Measurements from ENCODE around the gene DCANP1.
A peak's percentile ranks its signal among the peaks of the same experiment; 100 is the strongest.
"Not testable (repeated sequence)": the region's sequence is repeated elsewhere in the genome, so short reads cannot be mapped to it uniquely, and the experiment has no call there.

The DCANP1 gene, protein sequence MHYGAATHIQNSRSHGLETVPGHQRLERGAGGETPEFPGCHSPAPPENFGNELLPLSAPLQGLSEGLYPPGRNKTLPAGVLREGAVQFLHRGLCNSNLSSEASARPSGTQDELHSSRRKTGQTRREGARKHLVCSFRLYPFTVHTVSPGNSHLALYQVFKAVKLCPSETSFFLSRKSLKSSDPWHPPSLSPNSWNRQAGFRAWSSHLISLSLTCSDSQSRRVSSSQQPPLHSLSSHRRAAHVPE

DNA sequence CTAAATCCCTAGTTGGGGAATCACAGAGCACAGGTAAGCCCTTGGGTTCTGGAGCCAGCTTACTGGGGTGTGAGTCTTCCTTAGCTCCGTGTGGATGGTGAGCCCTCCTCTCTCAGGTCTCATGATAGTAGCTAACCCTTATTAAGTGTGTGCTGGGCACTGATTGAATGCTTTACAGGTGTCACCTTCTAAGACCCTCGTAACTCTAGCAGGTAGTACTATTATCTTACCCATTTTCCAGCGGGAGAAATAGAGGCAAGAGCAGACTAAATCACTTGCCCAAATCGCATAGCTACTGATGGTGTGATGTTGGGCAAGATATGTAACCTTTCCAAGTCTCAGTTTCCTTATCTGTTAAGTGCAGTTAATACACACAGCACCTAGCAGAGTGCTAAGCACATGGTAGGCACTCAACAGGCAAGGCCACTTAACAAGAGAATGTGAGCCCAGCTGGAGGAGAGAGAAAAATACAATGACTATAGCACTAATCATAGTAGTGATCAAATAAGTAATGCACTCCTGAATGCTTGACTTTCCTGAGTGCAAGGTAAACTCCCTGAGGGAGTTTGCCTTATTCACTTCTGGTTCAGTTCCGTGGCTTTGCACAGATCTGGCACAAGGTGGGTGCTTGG lies at the start of gene DCANP1:
DCANP1 (minus strand) TSS at position 51 of the 632 bp plus-strand sequence. CDS start 240 bp downstream, outside the sequence.
- no peak for DNase-seq (ENCODE audit: low spot score)

DNA sequence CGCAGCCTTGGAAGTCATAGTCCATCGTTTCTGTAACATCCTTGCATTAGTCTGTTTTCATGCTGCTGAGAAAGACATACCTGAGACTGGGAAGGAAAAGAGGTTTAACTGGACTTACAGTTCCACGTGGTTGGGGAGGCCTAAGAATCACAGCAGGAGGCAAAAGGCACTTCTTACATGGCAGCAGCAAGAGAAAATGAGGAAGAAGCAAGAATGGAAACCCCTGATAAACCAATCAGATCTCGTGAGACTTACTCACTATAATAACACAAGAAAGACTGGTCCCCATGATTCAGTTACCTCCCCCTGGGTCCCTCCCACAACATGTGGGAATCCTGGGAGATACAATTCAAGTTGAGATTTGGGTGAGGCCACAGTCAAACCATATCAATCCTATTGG lies 48.4 kb upstream of the DCANP1 start:
- DNase-seq (ENCODE audit: low spot score) = not testable (repeated sequence)

DNA sequence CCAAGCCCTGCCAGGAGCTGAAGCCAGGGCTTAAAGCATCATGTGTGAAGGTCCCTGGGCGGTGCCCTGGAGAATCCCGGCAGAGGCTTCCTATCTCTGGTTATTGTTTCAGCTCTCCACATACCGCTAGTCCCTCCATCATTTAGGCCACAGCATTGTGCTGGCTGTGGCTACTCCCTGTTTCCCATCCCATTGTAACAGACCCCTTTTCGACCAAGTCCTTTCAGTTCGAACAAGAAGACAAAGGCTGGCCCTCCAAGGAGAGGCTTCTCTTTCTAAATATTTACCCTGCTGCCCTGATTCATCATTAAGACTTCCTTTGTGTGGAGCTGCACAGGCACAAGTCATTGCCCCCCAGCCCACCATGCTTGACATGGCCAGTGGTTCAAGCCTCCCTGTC lies 47.0 kb upstream of the DCANP1 start:
- no peak for DNase-seq (ENCODE audit: low spot score)

DNA sequence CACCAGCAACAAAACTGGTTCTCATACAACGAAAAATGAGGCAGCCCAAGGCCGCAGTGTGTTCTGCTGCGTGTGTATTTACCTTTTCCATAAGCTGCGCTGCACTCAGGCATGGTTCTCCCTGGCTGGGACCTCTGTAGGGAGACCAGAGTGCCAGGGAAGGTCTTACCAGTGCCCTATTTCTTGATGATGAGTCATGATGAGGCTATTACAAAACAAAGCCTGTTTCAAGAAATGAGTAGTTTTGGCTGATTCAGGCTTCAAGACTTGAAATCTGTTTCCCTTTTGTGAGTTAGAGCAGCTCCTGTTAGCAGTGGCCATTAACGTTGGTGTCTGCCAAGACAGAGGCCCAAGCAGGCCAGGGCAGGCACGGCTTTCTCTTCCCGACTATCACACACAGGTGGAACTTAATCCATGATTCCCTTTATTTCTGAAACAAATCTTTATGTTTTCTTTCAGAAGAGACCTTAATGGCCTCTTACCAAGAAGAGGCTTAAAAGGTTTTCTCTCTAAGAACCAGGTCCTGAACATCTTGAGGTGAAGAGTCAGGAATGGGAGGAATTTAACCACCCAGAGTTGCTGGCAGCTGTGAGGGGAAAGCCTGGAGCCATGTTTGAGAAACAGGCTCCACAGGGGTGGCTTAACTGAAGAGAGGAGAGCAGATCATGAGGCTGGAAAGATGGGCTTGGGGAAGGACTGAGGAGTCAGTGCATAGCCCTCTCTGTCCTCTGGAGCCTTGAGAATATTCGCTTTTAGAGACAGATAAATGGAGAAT lies 46.4 kb upstream of the DCANP1 start:
- DNase-seq (ENCODE audit: low spot score) = no peak

DNA sequence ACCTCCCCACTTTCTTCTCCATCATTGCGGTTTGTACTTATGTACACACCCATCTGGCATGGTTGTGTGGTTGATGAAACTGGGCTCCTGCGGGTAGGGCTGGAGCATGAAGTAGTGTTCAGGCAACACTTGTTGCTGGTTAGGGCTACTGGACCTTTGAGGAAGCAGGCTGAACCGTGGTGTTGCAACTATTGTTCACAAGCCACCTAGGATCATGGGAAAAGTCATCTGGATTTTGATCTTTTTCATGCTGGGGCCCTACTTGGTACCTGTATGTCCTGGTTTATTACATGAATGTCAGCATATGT lies 45.1 kb upstream of the DCANP1 start:
- no peak for DNase-seq (ENCODE audit: low spot score)

DNA sequence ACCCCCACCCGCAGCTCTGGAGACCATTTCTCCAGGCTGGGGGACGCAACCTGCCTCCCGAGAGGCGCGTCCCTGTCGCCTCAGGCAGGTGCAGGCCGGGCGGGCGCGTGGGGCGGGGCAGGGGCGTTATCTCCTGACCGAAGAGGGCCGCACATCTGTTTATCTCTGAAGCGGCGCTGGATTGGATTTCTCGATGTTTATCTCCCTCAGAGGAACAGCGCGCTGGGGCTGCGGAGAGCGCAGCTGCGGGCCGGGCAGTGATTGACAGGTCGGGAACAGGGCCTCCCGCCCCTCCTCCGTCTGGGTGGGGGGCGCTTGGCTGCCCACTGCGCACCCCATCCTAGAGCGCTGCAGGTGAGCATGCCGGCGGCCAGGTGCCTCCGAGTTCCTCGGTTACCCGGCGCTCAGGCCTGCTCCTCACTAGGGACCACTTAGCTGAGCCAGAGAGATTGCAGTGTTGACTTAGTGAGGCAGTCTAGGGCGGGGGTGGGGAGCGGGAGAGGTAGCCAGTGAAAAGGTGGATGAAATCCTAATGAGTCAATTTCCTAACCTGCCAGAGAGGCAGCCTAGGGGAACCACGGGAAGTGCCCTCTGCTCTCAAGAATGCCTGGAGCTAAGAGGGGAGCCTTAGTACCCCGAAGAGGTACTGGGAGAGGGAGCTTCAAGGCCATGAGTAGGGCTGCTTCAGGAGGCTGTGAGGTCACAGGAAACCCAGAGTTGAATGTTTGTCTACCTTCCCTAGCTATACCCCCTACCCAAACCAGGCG lies 44.6 kb upstream of the DCANP1 start:
- DNase-seq (ENCODE audit: low spot score) = no peak

DNA sequence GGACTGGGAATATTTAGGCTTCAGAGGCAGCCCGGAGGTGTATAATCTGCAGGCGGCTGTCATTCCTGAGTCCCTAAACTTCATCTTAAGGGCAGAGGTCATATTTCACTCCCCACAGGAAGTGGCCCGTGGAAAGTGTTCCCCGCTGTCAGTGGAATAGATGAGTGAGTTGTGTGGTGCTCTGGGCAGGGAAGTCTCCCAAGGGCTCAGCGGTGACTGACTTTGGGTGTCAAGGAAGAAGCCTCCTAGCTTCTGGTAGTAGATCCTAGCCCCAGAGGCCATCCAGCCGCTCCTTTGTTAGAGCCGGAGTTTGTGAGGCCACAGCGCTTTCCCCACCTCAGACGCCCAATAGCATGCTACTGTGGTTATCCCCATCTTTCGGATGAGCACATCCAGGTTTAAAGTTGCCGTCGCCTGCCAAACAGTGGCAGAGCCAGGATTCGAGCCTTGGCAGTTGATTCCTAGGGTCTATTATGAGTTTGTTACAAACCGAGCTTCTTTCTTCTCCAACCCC lies 43.9 kb upstream of the DCANP1 start:
- DNase-seq (ENCODE audit: low spot score) = no peak

DNA sequence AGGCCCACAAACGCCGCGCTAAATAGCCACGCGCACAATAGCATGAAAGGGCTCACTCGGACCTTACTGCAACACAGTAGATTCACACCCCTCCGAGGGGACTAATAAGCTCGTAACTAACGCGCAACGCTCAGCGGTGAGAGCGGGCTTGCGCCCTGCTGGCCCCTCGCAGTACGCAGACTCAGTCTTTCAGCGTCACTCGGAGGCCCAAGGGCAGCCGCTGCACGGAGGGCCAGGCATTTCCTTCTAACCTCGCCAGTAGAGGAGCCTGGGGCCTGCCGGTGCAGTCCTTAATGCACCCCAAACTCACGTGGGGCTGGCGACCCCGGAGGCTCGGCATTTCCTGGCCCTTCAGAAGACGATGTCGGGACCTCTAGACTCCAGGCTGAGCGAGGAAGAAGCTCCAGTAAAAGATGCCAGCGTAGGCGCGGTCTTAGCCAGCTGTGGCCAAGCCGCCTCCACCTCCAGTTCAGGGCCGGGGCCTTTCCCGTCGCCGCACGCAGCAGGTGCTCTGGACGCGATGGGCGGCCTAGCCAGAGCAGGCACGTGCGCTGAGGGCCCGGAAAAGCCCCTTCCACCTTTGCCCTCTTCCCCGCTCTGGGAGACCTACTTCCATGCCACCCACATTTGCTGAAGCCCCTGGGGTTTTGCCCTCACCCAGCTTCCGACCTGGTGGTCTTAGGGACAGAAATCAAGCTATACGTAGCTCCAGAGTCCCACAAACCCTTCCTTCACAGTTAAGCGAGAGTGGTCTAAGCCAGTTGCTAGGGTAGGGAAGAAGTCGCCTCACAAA lies 43.3 kb upstream of the DCANP1 start:
- no peak for DNase-seq (ENCODE audit: low spot score)

DNA sequence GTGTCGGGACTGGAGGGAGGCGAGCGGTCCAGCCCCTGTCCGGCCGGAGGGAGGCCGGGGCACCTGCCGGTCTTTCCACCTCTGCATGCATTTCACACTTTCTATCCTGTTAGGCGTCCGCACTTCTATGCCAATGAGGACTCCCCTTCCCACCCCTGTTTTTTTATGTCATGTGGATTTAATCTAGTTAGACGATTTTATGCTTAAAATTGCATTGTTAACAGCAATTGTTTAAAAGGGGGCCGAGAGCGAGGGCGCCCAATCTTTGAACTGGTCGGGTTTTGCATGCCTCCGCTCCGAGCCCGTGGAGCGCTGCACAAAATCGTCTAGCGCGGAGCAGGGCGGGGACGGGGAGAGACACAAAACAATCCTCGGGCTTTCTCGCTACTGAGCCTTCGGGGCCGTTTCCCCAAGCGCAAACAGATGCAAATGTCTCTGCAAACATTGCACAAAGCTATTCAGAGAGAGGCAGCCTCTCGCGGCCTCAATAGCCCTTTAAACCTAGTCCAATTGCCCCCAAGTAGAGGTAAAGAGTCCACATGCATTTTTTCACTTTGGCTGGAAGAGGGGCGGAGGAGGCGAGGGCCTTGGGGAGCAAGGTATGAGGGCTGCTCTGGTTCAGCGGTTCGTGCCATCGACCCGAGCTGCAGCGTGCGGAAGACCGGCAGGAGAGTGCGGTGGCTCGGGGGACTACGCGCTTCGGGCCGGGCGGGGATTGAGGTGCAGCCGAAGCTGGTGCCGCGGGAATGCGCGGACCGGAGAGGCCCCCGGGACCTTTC lies 42.5 kb upstream of the DCANP1 start:
- DNase-seq (ENCODE audit: low spot score) = no peak

DNA sequence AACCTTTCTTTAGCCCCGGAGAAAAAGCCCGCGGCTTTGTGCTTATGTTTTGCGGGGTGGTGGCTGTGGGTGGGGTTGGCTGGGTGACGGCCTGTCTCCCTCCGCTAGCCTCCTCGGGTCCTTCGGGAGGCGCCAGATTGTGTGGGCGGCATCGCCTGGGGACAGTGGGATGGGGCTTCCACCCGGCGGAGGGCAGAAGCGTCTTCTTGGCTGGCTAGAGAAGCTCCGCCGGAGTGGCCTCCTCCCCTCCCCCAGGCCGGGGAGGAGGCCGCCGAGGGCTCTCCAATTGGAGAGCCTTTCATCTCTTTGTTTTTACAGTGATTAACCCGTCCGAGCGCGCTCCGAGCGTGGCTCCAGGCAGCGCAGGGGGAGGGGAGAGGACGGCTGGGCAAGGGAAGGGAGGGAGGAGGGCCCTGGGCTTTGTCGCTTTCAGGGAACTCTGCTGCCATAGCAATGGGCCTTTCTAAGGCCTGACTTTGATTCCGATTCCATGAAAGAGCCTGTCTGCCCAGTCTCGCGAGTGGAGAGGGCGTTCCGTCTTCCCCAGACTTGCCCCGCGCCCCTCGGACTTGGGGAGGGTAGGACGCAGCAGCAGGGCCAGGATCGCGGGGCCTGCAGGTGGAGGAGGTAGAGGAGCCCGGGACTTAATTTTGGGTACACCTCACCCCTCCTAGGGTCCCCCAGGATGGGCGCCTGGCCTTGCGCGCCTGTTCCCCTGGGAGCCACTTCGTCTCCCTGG lies 41.7 kb upstream of the DCANP1 start:
- peak; percentile 28 for DNase-seq (ENCODE audit: low spot score)

DNA sequence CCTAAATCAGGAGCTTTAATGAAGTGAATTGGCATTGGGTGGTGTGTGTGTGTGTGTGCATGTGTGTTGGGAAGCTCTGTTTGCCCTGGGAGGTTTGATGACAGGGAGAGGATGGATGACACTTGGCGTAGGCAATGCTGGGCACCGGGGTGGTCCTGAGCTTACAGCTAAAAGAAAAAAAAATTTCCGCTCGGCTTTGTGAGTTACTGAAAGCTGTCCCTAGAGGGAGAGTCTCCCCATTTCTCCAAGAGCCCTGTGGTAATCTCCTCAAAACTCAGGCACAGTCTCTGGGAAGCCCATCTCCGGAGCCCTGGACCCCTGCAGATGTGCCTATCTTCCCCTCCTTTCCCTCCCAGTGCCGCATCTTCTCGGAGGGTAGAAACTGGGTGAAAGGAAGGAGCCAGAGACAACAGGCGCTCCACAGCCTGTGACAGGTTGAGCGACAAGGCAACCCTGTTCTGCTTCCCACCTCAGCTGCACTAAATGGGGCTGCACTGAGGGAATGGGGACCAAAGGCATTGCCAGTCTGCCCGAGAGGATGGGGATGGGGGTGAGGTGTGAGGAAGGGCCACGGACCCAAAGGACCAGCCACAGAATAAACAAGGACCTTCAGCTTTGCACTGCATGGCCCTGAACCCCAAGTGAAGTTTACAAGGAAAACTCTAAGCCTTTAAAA lies 40.8 kb upstream of the DCANP1 start:
- DNase-seq (ENCODE audit: low spot score) = no peak

DNA sequence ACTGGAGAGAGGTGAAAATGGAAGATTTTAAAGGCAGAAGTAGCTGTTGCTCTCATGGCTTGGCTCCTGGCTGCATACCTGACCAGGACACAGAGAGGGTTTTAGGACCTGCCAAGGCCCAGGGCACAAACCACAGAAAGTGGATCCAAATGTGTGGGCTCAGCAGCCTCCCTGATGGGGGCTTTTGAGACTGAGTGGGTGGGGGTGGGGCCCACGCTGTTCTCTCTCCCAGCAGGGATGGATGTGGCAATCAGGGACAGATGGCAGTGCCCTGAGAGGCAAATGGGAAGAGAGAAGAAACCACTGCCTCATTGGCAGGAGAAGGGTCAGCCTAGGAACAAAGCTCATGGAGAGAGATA lies 39.9 kb upstream of the DCANP1 start:
- no peak for DNase-seq (ENCODE audit: low spot score)

DNA sequence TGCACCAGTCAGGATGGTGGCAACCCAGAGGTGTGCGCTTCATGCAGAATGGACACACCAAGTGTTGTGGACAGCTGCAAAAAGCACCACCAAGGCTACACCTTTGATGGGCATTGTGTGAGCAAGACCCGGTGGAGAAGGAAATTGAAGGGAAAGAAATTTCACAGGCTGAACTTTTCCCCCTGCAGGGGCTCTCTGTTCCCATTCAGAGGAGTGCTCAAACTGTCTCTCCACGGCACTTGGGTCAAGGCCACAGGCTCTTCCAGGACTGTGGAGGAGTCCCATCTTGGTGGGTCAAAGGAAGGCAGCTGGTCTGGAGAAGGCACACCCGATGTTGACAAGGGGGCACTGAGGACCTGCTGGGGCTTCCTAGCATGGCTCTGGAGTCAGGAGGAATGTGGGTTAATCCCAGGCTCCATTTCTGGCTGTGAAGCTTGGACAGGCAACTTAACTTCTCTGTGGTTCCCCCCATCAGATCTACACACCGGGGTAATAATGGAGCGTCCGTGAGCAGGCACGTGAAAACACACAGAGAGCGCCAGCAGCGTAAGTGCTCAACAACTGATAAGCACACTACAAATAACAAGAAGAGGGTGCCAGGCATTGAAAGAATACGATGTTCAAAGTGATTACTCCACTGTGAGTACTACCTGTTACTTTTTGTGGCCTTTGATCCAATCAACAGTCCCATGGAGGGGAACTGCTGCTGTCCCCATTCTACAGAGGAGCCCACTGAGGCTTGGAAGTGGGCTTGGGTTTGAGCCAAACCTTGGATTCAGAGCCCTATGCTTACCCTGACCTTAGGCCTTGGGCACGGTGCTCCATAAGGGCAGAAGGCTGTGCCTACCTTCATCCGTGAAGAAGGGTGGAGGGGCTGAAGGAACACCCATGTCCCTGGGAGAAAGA lies 39.2 kb upstream of the DCANP1 start:
- DNase-seq (ENCODE audit: low spot score) = no peak

DNA sequence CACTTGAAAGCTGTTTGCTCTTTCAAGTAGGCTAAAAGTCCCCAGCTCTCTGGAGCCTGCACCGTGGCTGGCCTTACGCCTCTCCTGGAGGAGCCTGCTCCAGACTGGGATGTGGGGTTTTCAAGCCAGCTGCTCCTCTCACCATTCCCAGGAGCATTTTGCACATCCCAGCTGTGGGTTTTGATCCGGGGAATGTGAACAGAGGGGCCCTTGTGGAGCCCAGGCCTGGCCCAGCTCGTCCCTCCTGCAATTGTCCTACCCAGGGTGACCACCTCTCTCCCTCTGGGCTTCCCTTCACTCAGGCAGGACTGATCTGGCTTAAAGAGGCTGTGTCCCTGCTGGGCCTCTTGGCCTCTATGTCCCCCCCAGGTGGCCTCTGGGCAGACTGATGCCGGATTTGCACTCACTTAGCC lies 37.5 kb upstream of the DCANP1 start:
- no peak for DNase-seq (ENCODE audit: low spot score)

DNA sequence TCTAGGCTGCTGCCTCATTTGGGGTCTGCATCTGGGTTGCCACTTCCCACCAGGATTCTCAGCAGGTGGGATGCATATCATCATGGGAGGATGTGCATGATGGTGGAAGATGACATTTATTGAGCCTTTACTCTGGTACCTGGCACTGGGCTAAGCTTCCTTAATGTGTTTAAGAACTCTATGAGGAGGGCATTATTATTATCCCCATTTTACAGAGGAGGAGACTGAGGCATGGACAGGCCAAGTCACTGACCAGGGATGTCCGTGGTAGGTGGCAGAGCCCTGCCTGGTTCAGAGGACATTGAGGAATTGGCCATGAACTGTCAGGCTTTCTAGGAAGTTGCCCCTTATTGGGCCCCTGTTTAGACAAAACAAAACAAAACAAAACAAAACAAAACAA lies 36.1 kb upstream of the DCANP1 start:
- DNase-seq (ENCODE audit: low spot score) = no peak

DNA sequence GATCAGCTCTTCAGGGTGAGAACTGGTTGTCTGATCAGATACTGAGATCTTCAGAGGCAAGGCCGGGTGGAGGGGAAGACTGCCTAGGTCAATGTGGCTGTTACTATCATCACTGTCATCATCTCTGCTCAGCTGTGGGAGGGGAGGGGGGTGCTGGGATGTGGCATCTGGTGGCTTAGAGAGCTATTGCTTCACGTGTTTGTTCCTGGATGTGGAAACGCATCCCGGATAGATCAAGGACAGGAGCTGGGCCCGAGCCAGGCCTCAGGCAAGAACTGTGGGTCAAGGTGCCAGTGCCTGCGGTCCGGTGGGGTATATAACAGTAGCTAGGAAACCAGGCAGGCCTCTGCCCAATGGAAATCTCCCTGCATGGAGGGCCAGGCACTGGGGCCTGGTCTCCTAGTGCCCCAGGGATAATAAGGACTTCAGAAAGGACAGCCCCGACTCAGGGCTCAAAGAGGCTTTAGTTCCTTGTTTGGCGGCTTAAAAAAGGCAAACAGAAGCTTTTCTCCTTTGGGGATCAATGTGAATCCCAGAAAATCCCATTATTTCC lies 35.3 kb upstream of the DCANP1 start:
- no peak for DNase-seq (ENCODE audit: low spot score)

DNA sequence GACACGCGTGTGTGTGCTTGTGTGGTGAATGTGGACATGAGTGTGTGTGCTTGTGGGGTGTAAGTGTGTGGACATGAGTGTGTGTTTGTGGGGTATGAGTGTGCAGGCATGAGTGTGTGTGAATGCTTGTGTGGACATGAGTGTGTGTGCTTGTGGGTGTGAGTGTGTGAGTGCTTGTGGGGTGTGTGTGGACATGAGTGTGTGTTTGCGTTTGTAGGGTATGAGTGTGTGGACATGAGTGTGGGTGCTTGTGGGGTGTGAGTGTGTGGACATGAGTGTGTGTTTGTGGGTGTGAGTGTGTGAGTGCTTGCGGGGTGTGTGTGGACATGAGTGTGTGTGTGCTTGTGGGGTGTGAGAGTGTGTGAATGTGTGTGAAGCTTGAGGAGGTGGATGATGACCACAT lies 34.8 kb upstream of the DCANP1 start:
- no peak for DNase-seq (ENCODE audit: low spot score)

DNA sequence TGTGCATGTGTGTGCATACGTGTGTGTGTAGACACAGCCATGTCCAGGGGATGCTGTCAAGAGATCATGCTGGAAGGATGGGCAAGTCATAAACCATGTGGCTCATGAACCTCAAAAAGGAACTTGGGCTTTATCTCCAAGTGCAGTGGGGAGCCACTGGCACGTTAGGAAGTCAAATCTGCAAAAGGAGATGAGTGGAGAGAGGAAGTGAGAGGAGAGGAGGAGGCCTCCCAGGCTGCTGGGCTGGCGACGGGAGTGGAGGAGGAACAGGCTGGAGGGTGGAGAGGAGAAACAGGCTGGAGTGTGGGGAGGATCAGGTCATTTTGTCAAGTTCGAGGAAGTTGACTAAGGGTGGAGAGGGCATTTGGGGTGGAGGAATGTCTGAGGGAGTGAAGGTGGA lies 34.2 kb upstream of the DCANP1 start:
- DNase-seq (ENCODE audit: low spot score) = no peak

Measured in putamen (tissue), 1 donor.